Measurements from ENCODE around the gene LRRC9.

LRRC9 gene

DNA sequence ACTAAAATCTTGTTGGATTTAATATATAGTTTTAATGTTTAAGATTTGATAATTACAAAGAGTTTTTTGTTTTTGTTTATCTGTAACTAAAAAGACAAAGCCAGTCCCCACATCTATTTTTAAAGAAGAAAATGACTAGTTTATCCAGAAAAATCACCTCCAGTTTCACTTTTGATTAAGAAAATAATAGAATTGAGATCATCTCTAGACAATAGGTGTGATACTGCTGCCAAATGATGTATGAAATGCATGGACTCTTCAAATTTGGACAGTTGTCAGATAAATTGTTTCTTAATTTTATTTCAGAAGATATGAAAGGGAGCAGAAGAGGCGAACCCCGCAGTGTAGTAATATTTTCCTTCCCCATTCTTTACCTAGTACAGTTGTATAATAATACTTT is 191.8 kb downstream of the LRRC9 start:
- DNase-seq (ENCODE audit: low read depth, low spot score), result no peak
